Right lobe of liver (tissue), 6 donors: ENCODE results near the gene TBC1D1. TPM values are rescaled to one million over a fixed set of nuclear protein-coding genes. Genes with fewer than 3 reads are reported as not detected.

ENCODE experiments used
- ATAC-seq, 4 donors: fragments of 200-7000 bp; cut with Tn5 transposase; one replicate each; pipeline ENCODE4 v1.9.1; 2020; ENCODE audit warnings: mild to moderate bottlenecking in 4 of 4, moderate library complexity in 4 of 4
- DNase-seq, 3 donors: peaks; one replicate each; pipeline ENCODE4 v3.0.0-alpha.2; 2020
- H3K27ac ChIP-seq, 3 donors: fragments of 200-600 bp; one replicate each; pipeline ENCODE4 v1.8.0; 2022
- H3K27me3 ChIP-seq, 2 donors: fragments of 200-600 bp; one replicate each; pipeline ENCODE4 v1.8.0; 2022
- H3K36me3 ChIP-seq, 4 donors: fragments of 200-600 bp; sonication (generic) in 1 of 4; one replicate each; pipeline versions ENCODE4 v1.5.1 to v1.8.0; 2017 to 2022; ENCODE audit warnings: control low read depth in 1 of 4
- H3K4me1 ChIP-seq, 4 donors: fragments of 200-600 bp; sonication (generic) in 1 of 4; one replicate each; pipeline versions ENCODE4 v1.5.1 to v1.8.0; 2017 to 2022; ENCODE audit warnings: control low read depth in 1 of 4
- H3K4me3 ChIP-seq, 3 donors: fragments of 200-600 bp; one replicate each; pipeline ENCODE4 v1.8.0; 2022
- H3K9me3 ChIP-seq, 4 donors: fragments of 200-600 bp; sonication (generic) in 1 of 4; one replicate each; pipeline versions ENCODE4 v1.5.1 to v1.8.0; 2017 to 2022; ENCODE audit warnings: control low read depth in 1 of 4
- CTCF ChIP-seq, 4 donors: fragments of 200-600 bp in 3 of 4; fragments of 450-650 bp in 1 of 4; IDR thresholded peaks; one replicate each; pipeline versions ENCODE4 v1.5.1 to v1.8.0; 2016 to 2022; ENCODE audit warnings: antibody characterized with exemption in 4 of 4, mild to moderate bottlenecking in 2 of 4
- POLR2A ChIP-seq: fragments of 450-650 bp; IDR thresholded peaks from one replicate; pipeline ENCODE4 v1.6.1; 2017; ENCODE audit warnings: antibody characterized with exemption, mild to moderate bottlenecking
- WGBS: methylation state at CpG from one replicate; pipeline ENCODE4 v1.1.6; 2018; ENCODE audit warnings: low coverage, low lambda C conversion rate; ENCODE audit not compliant: insufficient coverage; ENCODE audit errors: missing lambda C conversion rate; 5-methylcytosine and 5-hydroxymethylcytosine counted together
- intact Hi-C, 2 donors: fragments of 100-400 bp; cut with DNase I; formaldehyde crosslinking; loops; one replicate each; pipeline versions ENCODE4 v1.11.2 to v1.14.1; 2022
- total RNA-seq, 6 experiments: library from RNA; depleted of rRNA in 2 of 6; stranded (reverse); fragments of >200 nt in 2 of 6; fragmentation: NEBNext Ultra II Directional in 3 of 6; extraction: Animal tissue kit (Norgen Biotek cat#: 25700) in 3 of 6; gene quantifications; one replicate each; pipeline versions ENCODE4 v1.1.0 to v1.2.4, GENCODE V29; 2016 to 2023
- donor health status: DM: no; HTN: yes; CAD: no.
- donor health status: DM: no; HTN: no; CAD: no.
- donor health status: DM: no; HTN: no; CAD: no.
- donor health status: DM: no; HTN: yes; CAD: no.
- donor health status: DM: no; HTN: yes; CAD: no.

TBC1D1 gene
- total RNA-seq, 6 experiments from 2014 or later, result 21.2 to 67.5 (median 35.8) TPM

DNA sequence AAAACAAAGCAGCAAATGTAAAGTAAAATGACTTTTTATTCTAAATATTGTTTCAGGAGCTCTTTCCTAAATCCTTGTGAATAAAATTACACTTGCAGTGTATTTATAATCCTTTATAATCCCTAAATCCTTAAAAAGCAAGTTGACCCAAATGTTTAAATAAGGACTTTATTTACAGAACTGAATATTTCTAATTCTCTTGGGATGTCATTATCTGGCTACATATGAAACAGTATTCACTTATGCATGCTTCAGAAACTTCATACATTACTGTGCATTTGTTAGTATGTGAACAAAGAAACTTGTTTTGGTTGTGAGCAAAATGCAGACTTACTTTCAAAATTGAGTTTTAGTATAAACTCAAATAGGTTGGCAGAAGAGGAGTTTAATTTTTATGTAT is 118.5 kb downstream of the TBC1D1 start:
- Histone ChIP-seq H3K9me3 (no peaks in the 10 kb centered on the region), H3K4me1 (no peaks in the 10 kb centered on the region), H3K36me3 (no peaks in the 10 kb centered on the region), H3K4me3 (no peak overlapping the region), H3K27me3 (no peaks in the 10 kb centered on the region), H3K27ac (no peak overlapping the region)
- ATAC-seq (no peak), DNase-seq (no peak)
- TF ChIP-seq CTCF (IDR thresholded peaks at IDR 0.05), result no peak
- no peak for TF ChIP-seq POLR2A
- intact Hi-C loops, result no loop called here

GRCh38 chr4:38009949-38010348 is 119.1 kb downstream of the TBC1D1 start:
- WGBS, result 56% methylated on average over 3 of the region's 3 CpGs
- ATAC-seq, result no peak
- Histone ChIP-seq H3K4me3 (no peak overlapping the region), H3K27ac (no peak overlapping the region), H3K36me3 (peaks cover 0 to 4% (median 0%) of the 10 kb centered on the region in 4 donors), H3K4me1 (no peaks in the 10 kb centered on the region), H3K27me3 (no peaks in the 10 kb centered on the region), H3K9me3 (no peaks in the 10 kb centered on the region)
- intact Hi-C loops, result no loop called here
- TF ChIP-seq CTCF (IDR thresholded peaks at IDR 0.05) (no peak), POLR2A (no peak)
- no peak for DNase-seq

GRCh38 chr4:38011511-38012162 is 120.8 kb downstream of the TBC1D1 start:
- no peaks in the 10 kb centered on the region for H3K4me1 ChIP-seq
- DNase-seq (no peak), ATAC-seq (no peak)
- 85% methylated on average over 3 of the region's 3 CpGs for WGBS
- peaks cover 0 to 8% (median 0%) of the 10 kb centered on the region in 4 donors for H3K36me3 ChIP-seq
- H3K9me3 ChIP-seq, result no peaks in the 10 kb centered on the region
- H3K27ac ChIP-seq, result no peak overlapping the region
- TF ChIP-seq POLR2A (no peak), CTCF (IDR thresholded peaks at IDR 0.05) (no peak)
- no peaks in the 10 kb centered on the region for H3K27me3 ChIP-seq
- intact Hi-C loops, result no loop called here
- H3K4me3 ChIP-seq, result no peak overlapping the region

DNA sequence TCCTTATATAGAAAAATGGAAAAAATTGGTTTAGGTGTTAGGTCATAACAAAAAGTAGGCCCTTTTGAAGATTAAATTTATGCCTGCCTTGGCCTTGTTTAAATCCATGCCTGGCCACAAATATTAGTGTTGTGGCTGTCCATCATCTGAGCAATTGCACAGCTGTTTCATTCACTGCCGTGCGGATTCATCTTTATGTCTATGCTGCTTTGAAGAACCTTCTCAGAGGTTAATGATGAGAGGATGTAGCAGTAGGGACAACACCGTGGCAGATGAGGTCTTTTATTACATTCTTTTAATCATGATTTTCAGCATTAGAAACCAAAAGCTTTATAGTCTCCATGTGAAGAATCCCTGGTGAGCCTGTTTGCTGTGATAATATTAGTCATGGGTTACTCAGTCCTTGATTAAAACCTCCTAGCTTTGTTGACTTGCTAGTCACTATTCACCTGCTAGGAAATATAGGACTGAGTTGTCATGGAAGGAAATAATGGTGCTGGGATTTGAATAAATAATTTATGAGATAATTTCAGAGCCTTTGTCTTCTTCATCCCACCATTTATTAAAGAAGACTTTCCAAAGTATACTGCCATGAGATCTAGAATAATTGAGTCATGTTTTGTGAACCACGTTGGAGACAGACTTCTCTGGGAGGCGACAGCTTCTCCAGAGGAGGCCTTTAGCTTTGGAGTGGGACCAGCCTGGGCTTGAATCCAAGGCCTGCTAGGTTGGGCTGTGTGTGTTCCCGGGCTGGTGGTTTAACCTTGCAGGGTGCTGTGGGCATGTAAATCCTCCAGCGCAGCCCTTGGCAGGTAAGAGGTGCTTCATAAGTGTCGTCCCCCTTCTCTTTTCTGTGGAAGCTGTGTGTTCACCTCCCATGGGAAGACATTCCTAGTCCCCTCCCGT is 122.8 kb downstream of the TBC1D1 start:
- Histone ChIP-seq H3K4me3 (no peak overlapping the region), H3K27me3 (no peaks in the 10 kb centered on the region), H3K9me3 (no peaks in the 10 kb centered on the region), H3K36me3 (peaks cover 0 to 8% (median under 1%) of the 10 kb centered on the region in 4 donors), H3K27ac (no peak overlapping the region), H3K4me1 (no peaks in the 10 kb centered on the region)
- 67% methylated on average over 6 of the region's 9 CpGs for WGBS
- DNase-seq, result peak; percentile 49 to 73 (median 71)
- intact Hi-C loops, result no loop called here
- TF ChIP-seq CTCF (IDR thresholded peaks at IDR 0.05), result no peak
- TF ChIP-seq POLR2A, result no peak
- ATAC-seq, result peak; percentile 71 to 91 (median 75)
